ENCODE results near the gene CFAP20.

CFAP20 gene

GRCh38 chr16:58129097-58129936 is at the start of gene CFAP20:
TSS of gene CFAP20 (minus strand) at chr16:58129381. CDS start at chr16:58129115, 266 bp downstream.
- DNase-seq (ENCODE audit: low read depth): peak; percentile 94

GRCh38 chr16:58177353-58177710 is 48.2 kb upstream of the CFAP20 start:
- no peak for DNase-seq (ENCODE audit: low read depth)

GRCh38 chr16:58176608-58177352 is 47.6 kb upstream of the CFAP20 start:
- no peak for DNase-seq (ENCODE audit: low read depth)

GRCh38 chr16:58170223-58170622 is 41.0 kb upstream of the CFAP20 start:
- no peak for DNase-seq (ENCODE audit: low read depth)

GRCh38 chr16:58160855-58161254 is 31.7 kb upstream of the CFAP20 start:
- no peak for DNase-seq (ENCODE audit: low read depth)

- DNase-seq (ENCODE audit: low read depth): no peak
These were observed 29.5 kb upstream of the CFAP20 start for GRCh38 chr16:58158725-58159124.

- DNase-seq (ENCODE audit: low read depth): no peak
These were observed 28.9 kb upstream of the CFAP20 start for GRCh38 chr16:58157951-58158540.

- no peak for DNase-seq (ENCODE audit: low read depth)
These were observed 28.1 kb upstream of the CFAP20 start for GRCh38 chr16:58157239-58157638.

GRCh38 chr16:58155839-58156238 is 26.7 kb upstream of the CFAP20 start:
- no peak for DNase-seq (ENCODE audit: low read depth)

GRCh38 chr16:58154345-58154744 is 25.2 kb upstream of the CFAP20 start:
- no peak for DNase-seq (ENCODE audit: low read depth)

GRCh38 chr16:58152246-58152868 is 23.2 kb upstream of the CFAP20 start:
- DNase-seq (ENCODE audit: low read depth): no peak

- no peak for DNase-seq (ENCODE audit: low read depth)
These were observed 19.3 kb upstream of the CFAP20 start for GRCh38 chr16:58148526-58148925.

GRCh38 chr16:58148099-58148498 is 18.9 kb upstream of the CFAP20 start:
- DNase-seq (ENCODE audit: low read depth): no peak

- DNase-seq (ENCODE audit: low read depth): no peak
These were observed 9.7 kb upstream of the CFAP20 start for GRCh38 chr16:58138852-58139251.

- DNase-seq (ENCODE audit: low read depth): no peak
These were observed 8.4 kb upstream of the CFAP20 start for GRCh38 chr16:58137581-58137980.

- no peak for DNase-seq (ENCODE audit: low read depth)
These were observed 477 bp downstream of the CFAP20 start for GRCh38 chr16:58128711-58129096.

GRCh38 chr16:58128181-58128631 is 975 bp downstream of the CFAP20 start:
- no peak for DNase-seq (ENCODE audit: low read depth)

GRCh38 chr16:58127634-58128033 is 1.5 kb downstream of the CFAP20 start:
- DNase-seq (ENCODE audit: low read depth): no peak

GRCh38 chr16:58127033-58127556 is 2.1 kb downstream of the CFAP20 start:
- DNase-seq (ENCODE audit: low read depth): peak; percentile 23

GRCh38 chr16:58126451-58126961 is 2.7 kb downstream of the CFAP20 start:
- DNase-seq (ENCODE audit: low read depth): no peak

- no peak for DNase-seq (ENCODE audit: low read depth)
These were observed 3.3 kb downstream of the CFAP20 start for GRCh38 chr16:58125781-58126335.

- DNase-seq (ENCODE audit: low read depth): no peak
These were observed 4.1 kb downstream of the CFAP20 start for GRCh38 chr16:58125041-58125440.

Measured in T-helper 22 cell (primary cell).